BJ (cell line): ENCODE data around the gene MPRIP. TPM values are rescaled to one million over a fixed set of nuclear protein-coding genes. Genes with fewer than 3 reads are reported as not detected.

Experiments used
- CTCF ChIA-PET: fragments of 350-600 bp; formaldehyde crosslinking; extraction: SDS; loops from one replicate; lab custom pipeline; 2021; ENCODE audit warnings: antibody characterized with exemption, inconsistent platforms; lab: Yijun Ruan, JAX
- POLR2A ChIA-PET: fragments of 300-600 bp; sonication (Branson Sonifier 250); formaldehyde crosslinking; extraction: SDS; loops from one replicate; lab custom pipeline; 2021; ENCODE audit warnings: antibody characterized with exemption; lab: Charles Lee
- DNase-seq: peaks from one replicate; pipeline ENCODE4 v3.0.0-alpha.2; 2011; ENCODE audit warnings: low read depth
- H3K27me3 ChIP-seq: 2 replicates; pipeline ENCODE4 v1.6.0; 2011; ENCODE audit warnings: low read length; ENCODE audit not compliant: control insufficient read depth, insufficient read depth
- H3K36me3 ChIP-seq: 2 replicates; pipeline ENCODE4 v1.5.1; 2011; ENCODE audit warnings: low read length; ENCODE audit not compliant: control insufficient read depth, insufficient read depth
- H3K4me3 ChIP-seq: 2 replicates; pipeline ENCODE4 v1.5.1; 2011; ENCODE audit warnings: low read depth, mild to moderate bottlenecking, control low read depth, low read length
- polyA plus RNA-seq: library from polyadenylated mRNA; depleted of rRNA; stranded (reverse); fragments of >200 nt; gene quantifications from 2 replicates; pipeline ENCODE4 v1.2.3, GENCODE V29; 2011
- TF ChIP-seq, protein P1 (sequence below): IDR thresholded peaks from 2 replicates; pipeline ENCODE4 v1.5.1; 2011; ENCODE audit warnings: low read depth, mild to moderate bottlenecking, control low read depth, inconsistent platforms, low read length, moderate library complexity; ENCODE audit not compliant: insufficient read depth

Gene MPRIP
- polyA plus RNA-seq, 1 experiment = 149 TPM

DNA sequence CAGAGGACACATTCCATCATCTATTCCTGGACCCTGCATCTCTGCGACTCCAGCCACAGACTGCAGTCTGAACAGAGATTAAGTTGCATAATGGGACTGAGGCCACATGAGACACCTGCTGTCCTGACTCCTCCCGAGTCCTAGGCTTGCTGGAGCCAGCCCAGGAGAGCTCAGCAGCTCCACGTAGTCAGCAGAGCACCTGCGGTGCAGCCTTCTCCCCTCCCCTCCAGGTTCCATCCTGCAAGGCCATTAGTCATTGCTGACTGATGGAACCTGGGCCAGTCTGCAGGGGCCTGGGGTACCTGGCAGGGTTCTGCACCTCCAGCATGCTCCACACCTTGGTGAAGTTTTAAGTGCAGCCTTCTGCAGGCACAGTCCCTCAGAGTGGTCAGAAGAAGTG lies 87.2 kb downstream of the MPRIP start:
- POLR2A ChIA-PET = no interaction called here
- H3K4me3 ChIP-seq = no peak overlapping the region
- no peaks in the 10 kb centered on the region for H3K27me3 ChIP-seq
- H3K36me3 ChIP-seq = peaks cover 35% of the 10 kb centered on the region
- TF ChIP-seq, protein P1, sequence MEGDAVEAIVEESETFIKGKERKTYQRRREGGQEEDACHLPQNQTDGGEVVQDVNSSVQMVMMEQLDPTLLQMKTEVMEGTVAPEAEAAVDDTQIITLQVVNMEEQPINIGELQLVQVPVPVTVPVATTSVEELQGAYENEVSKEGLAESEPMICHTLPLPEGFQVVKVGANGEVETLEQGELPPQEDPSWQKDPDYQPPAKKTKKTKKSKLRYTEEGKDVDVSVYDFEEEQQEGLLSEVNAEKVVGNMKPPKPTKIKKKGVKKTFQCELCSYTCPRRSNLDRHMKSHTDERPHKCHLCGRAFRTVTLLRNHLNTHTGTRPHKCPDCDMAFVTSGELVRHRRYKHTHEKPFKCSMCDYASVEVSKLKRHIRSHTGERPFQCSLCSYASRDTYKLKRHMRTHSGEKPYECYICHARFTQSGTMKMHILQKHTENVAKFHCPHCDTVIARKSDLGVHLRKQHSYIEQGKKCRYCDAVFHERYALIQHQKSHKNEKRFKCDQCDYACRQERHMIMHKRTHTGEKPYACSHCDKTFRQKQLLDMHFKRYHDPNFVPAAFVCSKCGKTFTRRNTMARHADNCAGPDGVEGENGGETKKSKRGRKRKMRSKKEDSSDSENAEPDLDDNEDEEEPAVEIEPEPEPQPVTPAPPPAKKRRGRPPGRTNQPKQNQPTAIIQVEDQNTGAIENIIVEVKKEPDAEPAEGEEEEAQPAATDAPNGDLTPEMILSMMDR = no peak
- no peak for DNase-seq
- CTCF ChIA-PET = interaction anchor here (0.6 to 2.2 kb wide), 2 partner anchors 12 to 17 kb away, joined by 3 to 11 read pairs; no protein-coding TSS in a partner anchor

GRCh38 chr17:17130077-17130844 lies 88.0 kb downstream of the MPRIP start:
- Histone ChIP-seq H3K36me3 (peaks cover 43% of the 10 kb centered on the region), H3K27me3 (no peaks in the 10 kb centered on the region), H3K4me3 (no peak overlapping the region)
- ChIA-PET CTCF (no interaction called here), POLR2A (no interaction called here)
- TF ChIP-seq, protein P1 = no peak
- no peak for DNase-seq

DNA sequence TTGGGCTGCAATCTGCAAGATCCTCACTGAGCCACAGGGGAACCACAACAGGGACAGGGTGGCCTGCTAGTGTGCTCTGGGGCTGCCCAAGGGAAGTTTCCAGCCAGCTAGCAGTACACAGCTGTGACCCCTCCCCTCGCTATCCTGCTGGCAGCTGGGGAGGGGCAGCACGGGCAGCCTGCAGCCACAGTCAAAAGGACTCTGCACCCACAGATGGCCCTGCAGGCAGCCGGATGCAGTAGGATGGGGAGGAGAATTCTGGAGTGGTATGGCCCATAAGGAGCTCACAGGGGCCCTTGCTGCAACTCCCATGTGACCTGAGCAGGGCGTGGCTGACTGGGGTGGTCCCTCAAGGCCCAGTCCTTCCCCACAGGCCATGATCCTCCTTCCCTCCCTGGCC lies 89.6 kb downstream of the MPRIP start:
- TF ChIP-seq, protein P1 = no peak
- H3K27me3 ChIP-seq = no peaks in the 10 kb centered on the region
- H3K4me3 ChIP-seq = no peak overlapping the region
- H3K36me3 ChIP-seq = peaks cover 52% of the 10 kb centered on the region
- DNase-seq = no peak
- POLR2A ChIA-PET = no interaction called here
- CTCF ChIA-PET = no interaction called here

GRCh38 chr17:17132746-17133145 lies 90.5 kb downstream of the MPRIP start:
- Histone ChIP-seq H3K36me3 (peaks cover 55% of the 10 kb centered on the region), H3K27me3 (no peaks in the 10 kb centered on the region), H3K4me3 (no peak overlapping the region)
- POLR2A ChIA-PET = no interaction called here
- TF ChIP-seq, protein P1 = no peak
- CTCF ChIA-PET = no interaction called here
- no peak for DNase-seq

DNA sequence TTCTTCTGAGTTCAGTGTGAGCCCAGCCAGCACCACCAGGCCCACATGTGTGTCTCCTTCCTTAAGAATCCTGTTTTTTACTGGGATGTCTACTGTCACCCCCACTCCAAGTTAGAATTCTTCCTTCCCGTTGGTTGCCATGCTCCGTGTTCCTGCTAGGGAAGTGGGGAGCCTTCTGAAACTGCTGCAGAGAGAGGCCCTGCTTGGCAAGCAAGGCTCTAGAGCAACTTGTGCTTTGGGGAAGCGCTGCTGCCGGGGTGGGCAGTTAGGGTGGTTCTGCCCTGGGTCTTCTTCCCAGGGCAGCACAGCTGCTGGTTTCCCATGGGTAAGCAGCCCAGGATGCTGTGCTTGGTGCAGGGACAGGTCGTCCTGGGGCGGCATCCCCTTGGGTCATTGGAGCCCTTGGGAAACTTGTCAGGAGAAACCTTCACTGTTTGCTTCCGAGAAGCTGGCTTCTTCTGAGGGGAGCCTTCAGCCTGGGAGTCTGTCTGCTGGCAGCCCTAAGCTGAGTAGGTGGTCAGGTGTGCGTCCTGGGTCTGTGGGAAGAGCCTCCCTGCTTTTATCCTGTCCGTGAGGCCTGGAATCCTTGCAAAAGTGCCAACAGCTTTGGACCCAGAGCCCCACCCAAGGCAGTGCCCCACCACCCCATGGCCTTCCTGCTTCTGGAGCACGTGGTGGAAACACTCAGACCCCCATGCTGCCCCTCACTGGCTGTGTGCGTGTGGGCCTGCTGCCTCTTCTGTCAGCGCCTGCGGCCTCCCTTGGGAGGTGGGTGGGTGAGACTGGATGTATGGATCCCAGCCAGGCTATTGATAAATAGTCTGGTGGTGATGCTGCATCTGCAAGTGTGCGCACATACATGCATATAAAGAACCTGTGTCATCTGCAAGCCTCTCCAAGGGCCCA lies 92.0 kb downstream of the MPRIP start:
- TF ChIP-seq, protein P1 = no peak
- H3K27me3 ChIP-seq = no peaks in the 10 kb centered on the region
- no peak for DNase-seq
- POLR2A ChIA-PET = no interaction called here
- H3K4me3 ChIP-seq = no peak overlapping the region
- H3K36me3 ChIP-seq = peaks cover 67% of the 10 kb centered on the region
- CTCF ChIA-PET = interaction anchor here (0.6 to 1.1 kb wide), 3 partner anchors 8 to 235 kb away, joined by 3 to 7 read pairs (median 3); no protein-coding TSS in a partner anchor
